Effector memory CD8-positive, alpha-beta T cell (primary cell): ENCODE data around the gene BCL2L13.

Experiments used
- ATAC-seq: fragments of 150-1000 bp; cut with Tn5 transposase; replicated peaks from 2 replicates; pipeline ENCODE4 v1.10.0; 2021; ENCODE audit warnings: mild to moderate bottlenecking, moderate library complexity
- DNase-seq, 3 experiments: peaks; one replicate each; pipeline ENCODE4 v3.0.0; 2021
- H3K27ac Mint-ChIP-seq, 2 donors: one replicate each; pipeline ENCODE4 v1.8.0; 2022; ENCODE audit warnings: mild to moderate bottlenecking in 2 of 2, mixed read lengths in 2 of 2, moderate library complexity in 2 of 2
- H3K27me3 Mint-ChIP-seq, 2 donors: one replicate each; pipeline ENCODE4 v1.8.0; 2022; ENCODE audit warnings: mixed read lengths in 2 of 2
- H3K36me3 Mint-ChIP-seq: one replicate; pipeline ENCODE4 v1.8.0; 2022; ENCODE audit warnings: mild to moderate bottlenecking, moderate library complexity, mixed read lengths; ENCODE audit not compliant: insufficient read depth
- H3K4me1 Mint-ChIP-seq, 2 donors: one replicate each; pipeline ENCODE4 v1.8.0; 2022; ENCODE audit warnings: low read depth in 2 of 2, mixed read lengths in 2 of 2
- H3K4me3 Mint-ChIP-seq, 2 donors: one replicate each; pipeline ENCODE4 v1.8.0; 2022; ENCODE audit warnings: mild to moderate bottlenecking in 2 of 2, mixed read lengths in 2 of 2, moderate library complexity in 2 of 2
- H3K9me3 Mint-ChIP-seq, 2 donors: one replicate each; pipeline ENCODE4 v1.8.0; 2022; ENCODE audit warnings: mixed read lengths in 2 of 2

Gene BCL2L13

GRCh38 chr22:17707526-17707925 lies 69.0 kb downstream of the BCL2L13 start:
- Mint-ChIP-seq H3K4me1 (peaks cover 6 to 7% of the 10 kb centered on the region in 2 donors), H3K27ac (peak overlapping the region in 1 of 2 donors; percentile 85), H3K4me3 (no peak overlapping the region), H3K9me3 (no peaks in the 10 kb centered on the region), H3K36me3 (peaks cover 8% of the 10 kb centered on the region), H3K27me3 (no peaks in the 10 kb centered on the region)
- no peak for ATAC-seq
- DNase-seq = no peak

DNA sequence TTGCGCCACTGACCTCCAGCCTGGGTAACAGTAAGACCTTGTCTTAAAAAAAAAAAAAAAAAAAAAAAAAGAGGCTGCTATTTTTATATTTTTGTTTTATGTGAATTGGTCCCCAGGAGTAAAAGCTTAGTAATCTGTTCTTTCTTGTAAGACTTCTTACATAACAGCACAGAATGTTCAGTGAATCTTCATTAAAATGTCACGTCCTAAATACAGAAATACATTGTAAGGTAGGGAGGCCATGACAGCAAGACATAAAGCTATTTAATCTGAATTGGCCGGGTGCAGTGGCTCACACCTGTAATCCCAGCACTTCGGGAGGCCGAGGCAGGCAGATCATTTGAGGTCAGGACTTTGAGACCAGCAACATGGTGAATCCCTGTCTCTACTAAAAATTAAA lies 71.5 kb downstream of the BCL2L13 start:
- no peak overlapping the region for H3K4me3 Mint-ChIP-seq
- no peak for DNase-seq
- H3K9me3 Mint-ChIP-seq = no peaks in the 10 kb centered on the region
- ATAC-seq = no peak
- H3K27ac Mint-ChIP-seq = peak overlapping the region in 1 of 2 donors; percentile 52
- H3K27me3 Mint-ChIP-seq = no peaks in the 10 kb centered on the region
- peaks cover 4% of the 10 kb centered on the region for H3K36me3 Mint-ChIP-seq
- H3K4me1 Mint-ChIP-seq = peaks cover 6 to 10% of the 10 kb centered on the region in 2 donors

DNA sequence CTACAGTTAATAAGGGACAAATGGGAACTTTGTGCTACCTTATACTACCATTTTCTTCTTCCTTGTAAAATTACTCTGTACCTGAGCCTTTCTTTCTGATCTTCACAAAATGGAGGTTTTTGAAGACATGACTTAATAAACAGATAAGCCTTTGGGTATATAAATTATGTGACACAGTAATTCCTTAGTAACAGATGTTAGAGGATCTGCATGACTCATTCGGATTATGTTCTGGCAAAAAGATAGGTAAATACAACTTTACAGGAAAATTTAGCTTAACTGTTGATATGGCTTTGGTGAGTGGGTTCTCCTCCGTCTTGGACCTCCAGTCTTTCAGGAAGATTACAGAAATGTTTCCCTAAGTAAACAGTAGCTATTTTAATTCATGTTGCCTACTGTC lies 73.9 kb downstream of the BCL2L13 start:
- DNase-seq = no peak
- Mint-ChIP-seq H3K36me3 (no peaks in the 10 kb centered on the region), H3K9me3 (no peaks in the 10 kb centered on the region), H3K4me1 (peaks cover 0 to 3% of the 10 kb centered on the region in 2 donors), H3K4me3 (no peak overlapping the region), H3K27ac (peak overlapping the region in 1 of 2 donors; percentile 17), H3K27me3 (no peaks in the 10 kb centered on the region)
- ATAC-seq = no peak

GRCh38 chr22:17716529-17716928 lies 78.0 kb downstream of the BCL2L13 start:
- no peak for DNase-seq
- H3K27me3 Mint-ChIP-seq = no peaks in the 10 kb centered on the region
- no peak overlapping the region for H3K4me3 Mint-ChIP-seq
- H3K36me3 Mint-ChIP-seq = no peaks in the 10 kb centered on the region
- peak overlapping the region in 1 of 2 donors; percentile 54 for H3K27ac Mint-ChIP-seq
- ATAC-seq = no peak
- H3K9me3 Mint-ChIP-seq = no peaks in the 10 kb centered on the region
- peaks cover 2 to 6% of the 10 kb centered on the region in 2 donors for H3K4me1 Mint-ChIP-seq

DNA sequence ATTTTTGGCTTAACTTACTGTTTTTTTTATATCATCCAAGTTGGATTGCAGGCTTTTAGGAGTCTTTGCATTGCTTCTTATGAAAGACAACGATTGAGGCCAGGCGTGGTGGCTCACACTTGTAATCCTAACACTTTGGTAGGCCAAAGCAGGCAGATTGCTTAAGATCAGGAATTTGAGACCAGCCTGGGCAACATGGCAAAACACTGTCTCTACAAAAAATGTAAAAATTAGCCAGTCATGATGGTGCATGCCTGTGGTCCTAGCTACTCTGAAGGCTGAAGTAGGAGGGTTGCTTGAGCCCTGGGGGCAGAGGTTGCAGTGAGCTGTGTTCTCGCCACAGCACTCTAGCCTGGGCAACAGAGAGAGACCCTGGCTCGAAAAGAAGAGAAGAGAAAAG lies 79.2 kb downstream of the BCL2L13 start:
- DNase-seq (no peak), ATAC-seq (no peak)
- H3K9me3 Mint-ChIP-seq = no peaks in the 10 kb centered on the region
- H3K27ac Mint-ChIP-seq = peak overlapping the region; percentile 54 to 71
- no peak overlapping the region for H3K4me3 Mint-ChIP-seq
- no peaks in the 10 kb centered on the region for H3K27me3 Mint-ChIP-seq
- H3K36me3 Mint-ChIP-seq = no peaks in the 10 kb centered on the region
- peaks cover 2 to 6% of the 10 kb centered on the region in 2 donors for H3K4me1 Mint-ChIP-seq

DNA sequence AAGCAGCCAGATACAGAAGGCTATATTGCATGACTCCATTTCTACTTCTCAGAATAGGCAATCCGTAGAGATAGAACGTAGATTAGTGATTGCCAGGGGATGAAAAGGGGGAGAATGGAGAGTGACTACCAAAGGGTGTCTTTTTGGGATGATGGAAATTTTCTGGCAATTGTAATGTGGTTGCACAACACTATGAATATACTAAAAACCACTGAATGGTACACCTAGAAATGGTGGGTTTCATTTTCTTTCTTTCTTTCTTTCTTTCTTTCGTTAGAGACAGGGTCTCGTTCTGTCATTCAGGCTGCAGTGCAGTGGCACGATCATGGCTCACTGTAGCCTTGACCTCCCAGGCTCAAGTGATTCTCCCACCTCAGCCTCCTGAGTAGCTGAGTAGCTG lies 81.4 kb downstream of the BCL2L13 start:
- Mint-ChIP-seq H3K27me3 (no peaks in the 10 kb centered on the region), H3K4me1 (peaks cover 2 to 3% of the 10 kb centered on the region in 2 donors), H3K4me3 (no peak overlapping the region), H3K9me3 (no peaks in the 10 kb centered on the region), H3K36me3 (no peaks in the 10 kb centered on the region), H3K27ac (no peak overlapping the region)
- no peak for DNase-seq
- ATAC-seq = no peak

- Mint-ChIP-seq H3K27me3 (no peaks in the 10 kb centered on the region), H3K4me3 (no peak overlapping the region), H3K27ac (peak overlapping the region in 1 of 2 donors; percentile 81), H3K4me1 (peaks cover 8 to 14% of the 10 kb centered on the region in 2 donors), H3K9me3 (no peaks in the 10 kb centered on the region), H3K36me3 (peaks cover 11% of the 10 kb centered on the region)
- no peak for DNase-seq
- no peak for ATAC-seq
Measured at GRCh38 chr22:17724241-17724640, 85.7 kb downstream of the BCL2L13 start.

DNA sequence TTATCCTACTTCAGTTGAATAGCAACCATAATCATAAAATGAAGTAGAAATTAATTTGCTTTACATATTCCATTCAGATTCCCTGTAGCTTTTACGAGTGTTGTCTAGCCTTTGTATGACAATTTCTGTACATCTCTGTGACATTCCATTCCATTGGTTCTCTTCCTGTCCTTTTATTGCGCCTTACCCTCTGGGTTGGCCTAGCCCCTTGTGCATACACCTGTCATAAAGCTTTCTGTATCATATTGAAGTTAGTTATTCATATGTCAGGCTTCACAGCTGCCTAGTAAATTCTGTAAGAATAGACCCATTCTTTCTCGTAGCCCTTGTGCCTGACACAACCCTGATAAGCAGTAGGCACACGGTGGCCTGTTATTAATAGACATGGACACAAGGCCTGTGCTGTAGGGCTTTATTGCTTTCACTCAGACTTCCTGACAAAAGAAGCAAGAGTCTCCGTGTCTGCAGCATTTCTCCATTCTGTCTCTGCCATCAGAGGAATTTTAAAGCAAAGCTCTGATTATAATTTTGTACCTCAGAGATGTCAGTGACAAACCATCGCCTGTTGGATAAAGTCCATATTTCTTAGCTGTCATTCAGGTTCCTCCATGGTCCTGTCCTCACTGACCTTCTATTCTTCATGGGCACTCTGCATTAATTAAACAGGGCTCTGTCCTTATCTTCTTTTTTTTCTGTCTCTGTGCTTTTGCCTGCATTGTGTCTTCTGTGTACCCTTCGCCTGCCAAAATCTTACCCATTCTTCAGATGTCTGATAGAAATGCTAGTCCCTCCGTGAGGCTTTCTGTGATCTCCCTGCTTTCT lies 86.3 kb downstream of the BCL2L13 start:
- ATAC-seq (no peak), DNase-seq (no peak)
- Mint-ChIP-seq H3K36me3 (peaks cover 13% of the 10 kb centered on the region), H3K9me3 (no peaks in the 10 kb centered on the region), H3K27ac (peak overlapping the region in 1 of 2 donors; percentile 81), H3K4me1 (peaks cover 8 to 14% of the 10 kb centered on the region in 2 donors), H3K4me3 (no peak overlapping the region), H3K27me3 (no peaks in the 10 kb centered on the region)

- peaks cover 13% of the 10 kb centered on the region for H3K36me3 Mint-ChIP-seq
- DNase-seq = no peak
- H3K9me3 Mint-ChIP-seq = no peaks in the 10 kb centered on the region
- H3K27me3 Mint-ChIP-seq = no peaks in the 10 kb centered on the region
- ATAC-seq = no peak
- peak overlapping the region in 1 of 2 donors; percentile 81 for H3K27ac Mint-ChIP-seq
- no peak overlapping the region for H3K4me3 Mint-ChIP-seq
- H3K4me1 Mint-ChIP-seq = peaks cover 8 to 14% of the 10 kb centered on the region in 2 donors
Measured at GRCh38 chr22:17725500-17725796, 86.9 kb downstream of the BCL2L13 start.

DNA sequence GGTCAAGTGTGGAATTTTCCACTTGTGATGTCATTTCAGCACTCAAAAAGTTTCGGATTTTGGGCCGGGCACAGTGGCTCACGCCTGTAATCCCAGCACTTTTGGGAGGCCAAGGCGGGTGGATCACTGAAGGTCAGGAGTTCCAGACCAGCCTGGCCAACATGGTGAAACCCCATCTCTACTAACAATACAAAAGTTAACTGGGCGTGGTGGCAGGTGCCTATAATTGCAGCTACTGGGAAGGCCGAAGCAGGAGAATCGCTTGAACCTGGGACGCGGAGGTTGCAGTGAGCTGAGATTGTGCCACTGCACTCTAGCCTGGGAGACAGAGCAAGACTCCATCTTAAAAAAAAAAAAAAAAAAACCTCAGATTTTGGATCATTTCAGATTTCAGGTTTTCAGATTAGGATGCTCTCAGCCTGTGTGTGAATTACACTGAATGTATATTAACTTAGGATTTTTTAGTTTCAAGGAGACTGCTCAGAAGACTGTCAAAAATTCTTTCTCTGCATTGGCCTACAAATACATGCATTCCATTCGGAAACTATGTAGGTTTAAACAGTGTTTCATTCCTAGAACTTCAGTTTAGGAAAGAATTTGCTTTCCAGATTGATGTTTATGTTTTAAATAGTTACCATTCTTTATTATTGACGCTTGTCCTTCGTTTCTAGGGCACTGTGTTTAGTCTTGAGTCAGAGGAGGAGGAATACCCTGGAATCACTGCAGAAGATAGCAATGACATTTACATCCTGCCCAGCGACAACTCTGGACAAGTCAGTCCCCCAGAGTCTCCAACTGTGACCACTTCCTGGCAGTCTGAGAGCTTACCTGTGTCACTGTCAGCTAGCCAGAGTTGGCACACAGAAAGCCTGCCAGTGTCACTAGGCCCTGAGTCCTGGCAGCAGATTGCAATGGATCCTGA lies 87.7 kb downstream of the BCL2L13 start:
- H3K9me3 Mint-ChIP-seq = no peaks in the 10 kb centered on the region
- ATAC-seq (peak; percentile 43), DNase-seq (no peak)
- H3K27me3 Mint-ChIP-seq = no peaks in the 10 kb centered on the region
- no peak overlapping the region for H3K4me3 Mint-ChIP-seq
- H3K36me3 Mint-ChIP-seq = peaks cover 13% of the 10 kb centered on the region
- H3K27ac Mint-ChIP-seq = peak overlapping the region; percentile 86 to 92
- peaks cover 8 to 14% of the 10 kb centered on the region in 2 donors for H3K4me1 Mint-ChIP-seq

- no peaks in the 10 kb centered on the region for H3K27me3 Mint-ChIP-seq
- no peak for DNase-seq
- H3K4me3 Mint-ChIP-seq = no peak overlapping the region
- no peaks in the 10 kb centered on the region for H3K9me3 Mint-ChIP-seq
- peaks cover 15% of the 10 kb centered on the region for H3K36me3 Mint-ChIP-seq
- ATAC-seq = no peak
- peak overlapping the region; percentile 86 to 92 for H3K27ac Mint-ChIP-seq
- peaks cover 8 to 14% of the 10 kb centered on the region in 2 donors for H3K4me1 Mint-ChIP-seq
Measured at GRCh38 chr22:17726928-17727897, 88.7 kb downstream of the BCL2L13 start.

GRCh38 chr22:17728786-17729185 lies 90.2 kb downstream of the BCL2L13 start:
- Mint-ChIP-seq H3K9me3 (no peaks in the 10 kb centered on the region), H3K27ac (peak overlapping the region in 1 of 2 donors; percentile 78), H3K4me3 (no peak overlapping the region), H3K36me3 (peaks cover 19% of the 10 kb centered on the region), H3K27me3 (no peaks in the 10 kb centered on the region), H3K4me1 (peaks cover 8 to 14% of the 10 kb centered on the region in 2 donors)
- ATAC-seq (no peak), DNase-seq (no peak)

DNA sequence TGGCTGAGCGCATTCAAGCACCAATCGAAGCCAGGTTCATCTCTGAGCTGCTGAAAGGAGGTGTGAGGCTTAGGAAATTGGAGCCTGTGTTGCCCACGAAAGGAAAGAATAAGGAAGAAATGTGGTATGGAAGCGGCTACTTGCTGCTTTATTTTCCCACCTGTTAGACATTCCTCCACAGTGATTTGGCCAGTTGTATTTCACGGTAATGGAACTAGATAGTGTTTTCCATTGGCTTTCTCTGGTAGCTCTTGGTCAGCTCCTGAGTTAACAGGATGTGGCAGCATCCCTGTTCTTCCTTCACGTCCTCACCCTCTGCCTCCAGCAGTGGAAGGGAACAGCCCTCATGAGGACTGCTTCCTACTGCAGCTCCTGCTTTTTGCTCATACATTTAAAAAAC lies 91.0 kb downstream of the BCL2L13 start:
- no peak overlapping the region for H3K4me3 Mint-ChIP-seq
- H3K27ac Mint-ChIP-seq = peak overlapping the region in 1 of 2 donors; percentile 78
- peaks cover 19% of the 10 kb centered on the region for H3K36me3 Mint-ChIP-seq
- H3K4me1 Mint-ChIP-seq = peaks cover 10 to 14% of the 10 kb centered on the region in 2 donors
- DNase-seq (no peak), ATAC-seq (no peak)
- H3K9me3 Mint-ChIP-seq = no peaks in the 10 kb centered on the region
- H3K27me3 Mint-ChIP-seq = no peaks in the 10 kb centered on the region
